Measurements from ENCODE around the gene DDX5.

- peak; percentile 33 to 66 (median 58) for TF ChIP-seq CTCF (IDR thresholded peaks at IDR 0.05)
- TF ChIP-seq POLR2A (IDR thresholded peaks at IDR 0.05), result no peak
These were observed 13.5 kb downstream of the DDX5 start for GRCh38 chr17:64492481-64493109.

All from esophagus squamous epithelium (tissue), 4 donors.